ENCODE results near the gene C1GALT1C1L.
"Not testable (repeated sequence)": the region's sequence is repeated elsewhere in the genome, so short reads cannot be mapped to it uniquely, and the experiment has no call there.

C1GALT1C1L gene

DNA sequence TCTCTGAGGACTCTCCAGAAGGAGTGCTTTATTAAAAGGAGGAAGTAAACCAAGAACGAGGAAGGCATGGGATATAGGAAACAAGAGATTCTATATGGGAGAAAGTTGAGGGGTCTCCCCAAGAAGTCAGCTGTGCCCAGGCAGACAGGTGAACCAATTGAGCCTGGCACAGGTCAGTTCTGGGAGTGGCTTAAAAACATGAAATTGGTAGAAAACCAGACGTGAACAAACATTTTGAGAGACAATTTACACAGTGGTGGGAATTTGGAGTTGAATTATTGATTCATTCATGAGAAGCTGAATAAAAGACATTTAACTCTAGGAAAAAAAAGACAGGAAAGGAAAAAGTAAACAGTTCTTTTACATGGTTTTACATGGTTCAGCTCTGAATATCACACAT, 22.7 kb downstream of the C1GALT1C1L start:
- DNase-seq (ENCODE audit: low read depth), result no peak

- no peak for DNase-seq (ENCODE audit: low read depth)
Observed at GRCh38 chr2:43648994-43649701, 27.1 kb downstream of the C1GALT1C1L start.

GRCh38 chr2:43643680-43644079, 32.5 kb downstream of the C1GALT1C1L start:
- no peak for DNase-seq (ENCODE audit: low read depth)

DNA sequence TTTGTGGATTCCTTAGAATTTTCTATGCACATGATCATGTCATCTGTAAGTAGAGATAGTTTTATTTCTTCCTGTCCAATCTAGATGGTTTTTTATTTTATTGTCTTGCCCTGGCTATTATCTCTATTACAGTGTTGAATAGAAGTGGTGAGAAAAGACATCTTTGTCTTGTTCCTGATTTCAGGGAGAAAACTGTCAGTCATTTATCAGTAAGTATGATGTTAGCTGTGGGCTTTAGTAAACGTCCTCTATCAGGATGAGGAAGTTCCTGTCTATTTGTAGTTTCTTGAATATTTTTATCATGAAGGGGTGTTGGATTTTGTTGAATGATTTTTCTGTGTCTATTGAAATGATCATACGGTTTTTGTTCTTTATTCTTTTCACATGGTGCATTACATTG, 33.9 kb downstream of the C1GALT1C1L start:
- no peak for DNase-seq (ENCODE audit: low read depth)

- peak; percentile 78 for DNase-seq (ENCODE audit: low read depth)
Observed at GRCh38 chr2:43637030-43637803, 39.0 kb downstream of the C1GALT1C1L start, which contains the start of gene PLEKHH2. Gene PLEKHH2, plus strand, starts transcription at chr2:43637260. Its CDS starts 7,414 bp downstream, at chr2:43644674.

GRCh38 chr2:43636621-43637020, 39.6 kb downstream of the C1GALT1C1L start:
- DNase-seq (ENCODE audit: low read depth), result no peak

GRCh38 chr2:43636153-43636552, 40.1 kb downstream of the C1GALT1C1L start:
- not testable (repeated sequence) for DNase-seq (ENCODE audit: low read depth)

- no peak for DNase-seq (ENCODE audit: low read depth)
Observed at GRCh38 chr2:43634604-43635306, 41.5 kb downstream of the C1GALT1C1L start.

DNA sequence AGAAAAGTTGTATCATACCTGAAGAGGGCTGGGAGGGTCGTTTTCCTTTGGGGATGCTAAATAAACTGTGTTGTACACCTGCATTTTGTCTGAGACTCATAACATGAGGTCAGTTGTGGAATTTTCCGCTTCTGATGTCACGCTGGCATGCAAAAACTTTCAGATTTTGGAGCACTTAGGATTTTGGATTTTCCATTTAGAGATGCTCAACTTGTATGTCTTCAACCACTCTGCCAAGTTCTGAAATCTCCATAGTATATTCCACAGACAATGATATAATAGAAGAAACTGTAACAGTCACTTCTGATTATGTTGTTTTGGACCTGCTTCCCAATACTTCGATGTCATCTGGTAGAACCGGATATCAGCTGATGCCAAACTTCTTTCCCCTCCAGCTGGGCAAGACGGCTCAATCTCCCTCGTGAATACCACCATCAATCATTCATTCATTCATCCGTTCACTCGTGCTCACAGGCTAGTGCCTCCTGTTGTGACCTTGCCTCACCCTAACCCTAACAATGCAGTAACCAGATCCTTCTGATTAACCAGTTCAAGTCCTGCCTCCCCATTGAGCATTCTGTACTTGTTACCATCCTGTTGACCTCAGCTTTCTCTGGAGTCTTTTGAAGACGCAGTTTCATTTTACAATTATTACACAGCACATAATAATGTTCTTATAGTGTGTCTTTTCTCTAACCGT, 44.5 kb downstream of the C1GALT1C1L start:
- no peak for DNase-seq (ENCODE audit: low read depth)

Measured in stimulated activated CD8-positive, alpha-beta memory T cell treated with anti-CD3 and anti-CD28 coated beads, Interleukin-7, amount 100 ng/mL, for 24 hours (primary cell).